Lung (tissue), 12 donors: ENCODE results near the gene ARID5B. TPM values are rescaled to one million over a fixed set of nuclear protein-coding genes. Genes with fewer than 3 reads are reported as not detected.

Source experiments
- ATAC-seq: fragments of 200-7000 bp; cut with Tn5 transposase; one replicate; pipeline ENCODE4 v1.9.1; 2020; ENCODE audit warnings: moderate number of reproducible peaks; ENCODE audit not compliant: insufficient read depth, low FRiP score
- DNase-seq, 3 donors: peaks; one replicate each; pipeline ENCODE4 v3.0.0-alpha.2; 2013 to 2017
- H3K27ac ChIP-seq, 2 donors: one replicate each; pipeline ENCODE4 v1.5.1; 2013; ENCODE audit warnings: mild to moderate bottlenecking in 2 of 2, moderate library complexity in 2 of 2, control low read depth in 1 of 2, inconsistent platforms in 1 of 2, low read depth in 1 of 2, low read length in 1 of 2
- H3K27me3 ChIP-seq, 3 donors: one replicate each; pipeline ENCODE4 v1.5.1; 2013; ENCODE audit warnings: low read length in 2 of 3; ENCODE audit not compliant: control insufficient read depth in 3 of 3, insufficient read depth in 3 of 3
- H3K36me3 ChIP-seq, 4 donors: one replicate each; pipeline ENCODE4 v1.5.1; 2013; ENCODE audit warnings: low read length in 4 of 4, mild to moderate bottlenecking in 1 of 4, moderate library complexity in 1 of 4; ENCODE audit not compliant: control insufficient read depth in 4 of 4, insufficient read depth in 4 of 4
- H3K4me1 ChIP-seq, 5 donors: one replicate each; pipeline ENCODE4 v1.5.1; 2013; ENCODE audit warnings: low read length in 5 of 5, mild to moderate bottlenecking in 2 of 5, moderate library complexity in 1 of 5; ENCODE audit not compliant: control insufficient read depth in 5 of 5, insufficient read depth in 5 of 5
- H3K4me3 ChIP-seq: one replicate; pipeline ENCODE4 v1.5.1; 2013; ENCODE audit warnings: mild to moderate bottlenecking, control low read depth, moderate library complexity
- H3K9ac ChIP-seq, 2 donors: one replicate each; pipeline ENCODE4 v1.5.1; 2013; ENCODE audit warnings: low read length in 2 of 2, control low read depth in 1 of 2; ENCODE audit not compliant: insufficient read depth in 1 of 2
- H3K9me3 ChIP-seq, 4 donors: one replicate each; pipeline ENCODE4 v1.5.1; 2013; ENCODE audit warnings: low read length in 3 of 4, mild to moderate bottlenecking in 1 of 4, moderate library complexity in 1 of 4; ENCODE audit not compliant: control insufficient read depth in 4 of 4, insufficient read depth in 3 of 4
- WGBS, 2 donors: extraction: QIAGEN DNeasy Blood & Tissue Kit; methylation state at CpG; one replicate each; pipeline ENCODE4 v1.1.7; 2013; 5-methylcytosine and 5-hydroxymethylcytosine counted together
- polyA plus RNA-seq, 2 donors: library from polyadenylated mRNA; stranded (reverse); fragments of 200-250 nt; gene quantifications; one replicate each; pipeline ENCODE4 v1.2.1, GENCODE V29; 2013
- total RNA-seq, 2 donors: library from RNA; depleted of rRNA in 1 of 2; stranded (reverse); fragments of >200 nt in 1 of 2; gene quantifications; one replicate each; pipeline ENCODE4 v1.2.1, GENCODE V29; 2014 to 2021
- TF ChIP-seq, protein P1 (sequence below): IDR thresholded peaks from 2 replicates; pipeline ENCODE4 v1.5.1; 2012; ENCODE audit warnings: mild to moderate bottlenecking; ENCODE audit errors: control extremely low read depth, extremely low read depth
- donor health status: control.
- donor health status: control.
- donor health status: Bipolar disorder and iron deficiency.
- donor health status: healthy.
- donor health status: DM: yes; HTN: yes; CAD: no.

The ARID5B gene
- total and polyA plus RNA-seq, 4 donors = 7.8 to 95.3 (median 22.0) TPM

DNA sequence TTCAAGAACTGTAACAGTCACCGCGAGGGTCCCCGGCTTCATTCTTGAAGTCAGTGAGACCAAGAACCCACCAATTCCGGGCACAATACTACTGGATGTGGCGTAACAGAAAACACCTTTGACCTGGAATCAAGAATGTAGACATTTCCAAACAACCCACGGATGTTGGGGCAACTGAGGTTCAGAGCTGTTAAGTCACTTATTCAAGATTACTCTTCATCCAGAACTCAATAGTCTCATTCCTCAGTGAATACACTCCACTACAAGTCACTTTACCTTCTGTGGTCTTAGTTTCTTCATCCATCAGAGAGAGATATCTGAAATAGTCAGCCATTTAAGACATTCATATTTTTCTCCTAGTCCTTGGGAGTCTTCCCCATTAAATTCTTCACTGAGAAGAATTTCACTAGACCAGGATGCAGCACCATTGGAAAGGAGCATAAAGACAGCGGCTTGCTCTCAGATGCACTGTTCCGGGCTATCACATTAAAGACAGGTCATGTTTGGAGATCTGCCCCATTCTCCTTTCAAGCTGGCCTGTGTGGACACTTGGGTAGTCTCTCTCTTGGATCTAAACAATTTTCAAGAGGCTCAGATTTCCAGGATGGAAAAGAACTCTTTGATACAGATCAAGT lies 32.3 kb upstream of the ARID5B start:
- Histone ChIP-seq H3K9me3 (no peaks in the 10 kb centered on the region), H3K36me3 (no peaks in the 10 kb centered on the region), H3K27me3 (no peaks in the 10 kb centered on the region), H3K9ac (peak overlapping the region in 1 of 2 donors; percentile 16), H3K27ac (no peak overlapping the region), H3K4me1 (peaks cover 3 to 37% (median 7%) of the 10 kb centered on the region in 5 donors), H3K4me3 (no peak overlapping the region)
- TF ChIP-seq, protein P1, sequence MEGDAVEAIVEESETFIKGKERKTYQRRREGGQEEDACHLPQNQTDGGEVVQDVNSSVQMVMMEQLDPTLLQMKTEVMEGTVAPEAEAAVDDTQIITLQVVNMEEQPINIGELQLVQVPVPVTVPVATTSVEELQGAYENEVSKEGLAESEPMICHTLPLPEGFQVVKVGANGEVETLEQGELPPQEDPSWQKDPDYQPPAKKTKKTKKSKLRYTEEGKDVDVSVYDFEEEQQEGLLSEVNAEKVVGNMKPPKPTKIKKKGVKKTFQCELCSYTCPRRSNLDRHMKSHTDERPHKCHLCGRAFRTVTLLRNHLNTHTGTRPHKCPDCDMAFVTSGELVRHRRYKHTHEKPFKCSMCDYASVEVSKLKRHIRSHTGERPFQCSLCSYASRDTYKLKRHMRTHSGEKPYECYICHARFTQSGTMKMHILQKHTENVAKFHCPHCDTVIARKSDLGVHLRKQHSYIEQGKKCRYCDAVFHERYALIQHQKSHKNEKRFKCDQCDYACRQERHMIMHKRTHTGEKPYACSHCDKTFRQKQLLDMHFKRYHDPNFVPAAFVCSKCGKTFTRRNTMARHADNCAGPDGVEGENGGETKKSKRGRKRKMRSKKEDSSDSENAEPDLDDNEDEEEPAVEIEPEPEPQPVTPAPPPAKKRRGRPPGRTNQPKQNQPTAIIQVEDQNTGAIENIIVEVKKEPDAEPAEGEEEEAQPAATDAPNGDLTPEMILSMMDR = no peak
- DNase-seq = peak in 1 of 3 donors; percentile 30
- ATAC-seq = no peak
- WGBS, 2 donors = 93 to 96% methylated on average over 8 of the region's 8 CpGs

DNA sequence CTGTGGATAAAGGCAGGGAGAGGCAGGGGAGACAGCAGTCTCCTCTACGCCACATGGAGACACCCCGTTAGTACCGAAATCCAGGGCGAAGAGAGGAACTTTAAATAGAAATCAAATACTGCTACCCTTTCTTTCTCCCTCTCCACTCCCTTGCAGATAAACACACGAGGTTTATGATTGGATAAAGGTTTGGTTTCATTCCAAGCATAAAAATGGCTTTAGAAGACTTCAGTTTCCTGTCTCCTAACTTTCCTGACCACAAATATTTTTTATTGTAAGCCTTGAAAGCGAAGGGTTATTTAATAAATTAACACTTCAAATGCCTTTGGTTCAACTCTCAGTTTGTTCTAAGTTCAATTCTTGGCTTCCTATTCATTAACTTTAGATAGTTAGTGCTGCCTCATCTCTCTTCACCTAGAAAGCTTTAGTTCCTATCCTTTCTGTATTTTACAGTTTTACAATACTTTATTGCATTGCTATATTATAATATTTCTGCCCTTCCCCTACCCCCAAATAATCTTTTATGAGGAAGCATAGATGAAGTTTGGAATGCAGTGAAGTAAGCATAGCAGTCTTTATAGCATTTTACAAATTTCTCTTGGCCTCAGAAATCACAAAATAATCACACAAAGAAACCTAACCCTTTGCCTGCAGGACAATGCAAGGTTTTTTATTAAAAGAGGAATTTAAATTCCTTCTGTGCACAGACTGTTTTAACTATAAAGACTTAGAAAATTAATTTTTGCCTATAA lies 31.5 kb upstream of the ARID5B start:
- WGBS, 2 donors = 11 to 24% methylated on average over 6 of the region's 6 CpGs
- peak overlapping the region in 1 of 2 donors; percentile 16 for H3K9ac ChIP-seq

DNA sequence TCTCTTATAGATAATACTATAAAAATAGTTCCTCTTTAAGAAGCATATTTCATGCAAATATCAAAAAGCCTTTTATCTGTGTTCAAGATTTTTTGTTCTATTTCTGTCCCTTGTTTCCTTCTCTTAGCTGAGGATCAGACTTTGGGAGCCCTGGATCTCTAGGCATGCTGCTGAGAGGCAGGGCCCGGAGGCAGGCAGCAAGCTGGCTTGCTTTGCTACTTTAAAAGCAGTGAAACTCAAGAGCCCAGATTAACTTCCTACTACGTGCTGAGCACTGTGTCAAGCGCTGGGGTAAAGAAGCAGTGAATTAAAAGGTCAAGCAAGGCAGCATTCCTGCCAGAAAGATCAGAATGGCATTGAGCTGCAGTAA lies 31.0 kb upstream of the ARID5B start:
- peak in 1 of 3 donors; percentile 40 for DNase-seq
- Histone ChIP-seq H3K4me1 (peaks cover 3 to 38% (median 7%) of the 10 kb centered on the region in 5 donors), H3K9ac (no peak overlapping the region), H3K4me3 (no peak overlapping the region), H3K9me3 (no peaks in the 10 kb centered on the region), H3K27ac (no peak overlapping the region), H3K36me3 (no peaks in the 10 kb centered on the region), H3K27me3 (no peaks in the 10 kb centered on the region)
- 55 to 68% methylated on average over 3 of the region's 3 CpGs for WGBS, 2 donors
- ATAC-seq = no peak
- TF ChIP-seq, protein P1 = no peak

More for the DNA sequence above, 31.5 kb upstream of the ARID5B start:
- H3K4me1 ChIP-seq = peaks cover 3 to 38% (median 7%) of the 10 kb centered on the region in 5 donors
- DNase-seq (peak in 2 of 3 donors; percentile 77 to 85), ATAC-seq (no peak)
- TF ChIP-seq, protein P1 = no peak
- no peak overlapping the region for H3K4me3 ChIP-seq
- no peaks in the 10 kb centered on the region for H3K27me3 ChIP-seq
- no peaks in the 10 kb centered on the region for H3K36me3 ChIP-seq
- H3K27ac ChIP-seq = no peak overlapping the region
- H3K9me3 ChIP-seq = no peaks in the 10 kb centered on the region
